SK-N-SH (cell line): ENCODE results near the gene MS4A18. TPM values are rescaled to one million over a fixed set of nuclear protein-coding genes. Genes with fewer than 3 reads are reported as not detected.

Experiments used
- CTCF ChIA-PET: fragments of 300-600, 350-600 bp; formaldehyde crosslinking; extraction: SDS; loops from one replicate; lab custom pipeline; 2021; lab: Yijun Ruan, JAX
- POLR2A ChIA-PET: fragments of 350-600 bp; sonication (Branson Sonifier 250); formaldehyde crosslinking; extraction: SDS; loops from one replicate; lab custom pipeline; 2020; ENCODE audit warnings: antibody characterized with exemption, inconsistent platforms; lab: Yijun Ruan, JAX
- DNase-seq: peaks from one replicate; pipeline ENCODE4 v3.0.0; 2012
- H2AFZ ChIP-seq: fragments of 200-600 bp; sonication (generic); 2 replicates; pipeline ENCODE4 v1.8.1; 2016; ENCODE audit warnings: antibody characterized with exemption, mild to moderate bottlenecking, low read depth
- H3F3A ChIP-seq: fragments of 200-600 bp; sonication (generic); replicated peaks from 2 replicates; pipeline ENCODE3; 2016; ENCODE audit warnings: antibody characterized with exemption, mild to moderate bottlenecking; ENCODE audit not compliant: insufficient read depth
- H3K27ac ChIP-seq, 2 experiments: fragments of 200-500 bp in 1 of 2; fragments of 200-600 bp in 1 of 2; sonication (Bioruptor generic) in 1 of 2; sonication (generic), shearing (Covaris generic) in 1 of 2; 2 replicates each; pipeline versions ENCODE4 v1.5.1 to v1.6.1; 2014 to 2016; ENCODE audit warnings: low read depth in 2 of 2, inconsistent platforms in 1 of 2, low read length in 1 of 2, mild to moderate bottlenecking in 1 of 2, mixed read lengths in 1 of 2
- H3K27me3 ChIP-seq: fragments of 200-600 bp; sonication (generic), shearing (Covaris generic); 2 replicates; pipeline ENCODE4 v1.6.1; 2016; ENCODE audit warnings: mixed run types; ENCODE audit not compliant: insufficient read depth
- H3K36me3 ChIP-seq, 2 experiments: fragments of 200-500 bp in 1 of 2; fragments of 200-600 bp in 1 of 2; sonication (Bioruptor generic) in 1 of 2; sonication (generic) in 1 of 2; replicated peaks in 1 of 2; 2 replicates each; pipeline versions ENCODE3 to v1.5.1; 2014 to 2016; ENCODE audit warnings: low read length in 1 of 2, mild to moderate bottlenecking in 1 of 2; ENCODE audit not compliant: insufficient read depth in 2 of 2, control insufficient read depth in 1 of 2
- H3K4me1 ChIP-seq, 2 experiments: fragments of 200-500 bp in 1 of 2; fragments of 200-600 bp in 1 of 2; sonication (Bioruptor generic) in 1 of 2; sonication (generic), shearing (Covaris generic) in 1 of 2; 2 replicates each; pipeline versions ENCODE4 v1.5.1 to v1.6.1; 2014 to 2016; ENCODE audit warnings: low read depth in 1 of 2, low read length in 1 of 2, mixed run types in 1 of 2; ENCODE audit not compliant: insufficient read depth in 2 of 2, control insufficient read depth in 1 of 2
- H3K4me2 ChIP-seq: fragments of 200-600 bp; sonication (generic), shearing (Covaris generic); 2 replicates; pipeline ENCODE4 v1.6.1; 2017; ENCODE audit warnings: mixed run types
- H3K4me3 ChIP-seq, 2 experiments: fragments of 200-500 bp in 1 of 2; fragments of 200-600 bp in 1 of 2; sonication (Bioruptor generic) in 1 of 2; sonication (generic), shearing (Covaris generic) in 1 of 2; 2 replicates each; pipeline versions ENCODE4 v1.5.1 to v1.8.1; 2014 to 2016; ENCODE audit warnings: low read depth in 2 of 2, inconsistent platforms in 1 of 2, low read length in 1 of 2, mild to moderate bottlenecking in 1 of 2, mixed read lengths in 1 of 2, moderate library complexity in 1 of 2
- H3K79me2 ChIP-seq: fragments of 200-600 bp; sonication (generic); 2 replicates; pipeline ENCODE4 v1.8.1; 2017; ENCODE audit warnings: mild to moderate bottlenecking; ENCODE audit not compliant: insufficient read depth
- H3K9ac ChIP-seq: fragments of 200-600 bp; sonication (generic); 2 replicates; pipeline ENCODE4 v1.6.1; 2017; ENCODE audit warnings: mixed run types
- H3K9me2 ChIP-seq: fragments of 200-600 bp; sonication (generic); 2 replicates; pipeline ENCODE4 v1.6.1; 2017; ENCODE audit warnings: mixed run types
- H3K9me3 ChIP-seq: fragments of 200-600 bp; sonication (generic); 2 replicates; pipeline ENCODE4 v1.6.1; 2017; ENCODE audit warnings: mixed run types, mild to moderate bottlenecking, moderate library complexity
- H4K20me1 ChIP-seq: fragments of 200-600 bp; sonication (generic); 2 replicates; pipeline ENCODE4 v1.6.1; 2017; ENCODE audit warnings: mild to moderate bottlenecking, mixed run types; ENCODE audit not compliant: insufficient read depth
- ELF1 ChIP-seq: IDR thresholded peaks from 2 replicates; pipeline ENCODE4 v1.4.0; 2012
- EP300 ChIP-seq, 2 experiments: IDR thresholded peaks; 2 replicates each; pipeline versions ENCODE4 v1.4.0 to v1.6.1; 2012; ENCODE audit warnings: borderline replicate concordance in 1 of 2, low read depth in 1 of 2, low read length in 1 of 2
- EZH2phosphoT487 ChIP-seq: fragments of 200-600 bp; sonication (generic); IDR thresholded peaks from 2 replicates; pipeline ENCODE4 v1.6.1; 2017; ENCODE audit warnings: low read depth, mixed run types, mild to moderate bottlenecking, antibody characterized with exemption, moderate library complexity, borderline replicate concordance
- FOXJ3 ChIP-seq: sonication (generic); formaldehyde crosslinking; IDR thresholded peaks from 2 replicates; pipeline ENCODE4 v1.5.1; 2020; ENCODE audit warnings: mild to moderate bottlenecking, missing genetic modification reagents
- GATA2 ChIP-seq: sonication (generic); formaldehyde crosslinking; IDR thresholded peaks from 2 replicates; pipeline ENCODE4 v1.5.0; 2020; ENCODE audit warnings: mild to moderate bottlenecking, missing genetic modification reagents
- MEF2A ChIP-seq: IDR thresholded peaks from 2 replicates; pipeline ENCODE4 v1.4.0; 2012; ENCODE audit warnings: low read depth, borderline replicate concordance
- NFIC ChIP-seq: IDR thresholded peaks from 2 replicates; pipeline ENCODE4 v1.4.0; 2012; ENCODE audit warnings: borderline replicate concordance
- NRF1 ChIP-seq: IDR thresholded peaks from 2 replicates; pipeline ENCODE4 v1.6.1; 2012; ENCODE audit warnings: low read depth, mild to moderate bottlenecking, low read length
- POLR2AphosphoS5 ChIP-seq: IDR thresholded peaks from 2 replicates; pipeline ENCODE4 v1.6.1; 2012; ENCODE audit warnings: low read depth, low read length
- RAD21 ChIP-seq: IDR thresholded peaks from 2 replicates; pipeline ENCODE4 v1.6.1; 2012; ENCODE audit warnings: mild to moderate bottlenecking, low read length
- RFX5 ChIP-seq: IDR thresholded peaks from 2 replicates; pipeline ENCODE4 v1.6.1; 2012; ENCODE audit warnings: mild to moderate bottlenecking, improper control_type of control experiment, low read length
- SIN3A ChIP-seq: IDR thresholded peaks from 2 replicates; pipeline ENCODE4 v1.6.1; 2012; ENCODE audit warnings: low read depth, mild to moderate bottlenecking, low read length, moderate library complexity, borderline replicate concordance
- SMC3 ChIP-seq: IDR thresholded peaks from 2 replicates; pipeline ENCODE4 v1.6.1; 2012; ENCODE audit warnings: low read depth, low read length, improper control_type of control experiment
- TAF1 ChIP-seq: IDR thresholded peaks from 2 replicates; pipeline ENCODE4 v1.6.1; 2012; ENCODE audit warnings: low read depth, mild to moderate bottlenecking, low read length, moderate library complexity, borderline replicate concordance
- TCF12 ChIP-seq: IDR thresholded peaks from 2 replicates; pipeline ENCODE4 v1.4.0; 2012
- YY1 ChIP-seq: IDR thresholded peaks from 2 replicates; pipeline ENCODE4 v1.4.0; 2012; ENCODE audit warnings: low read depth, mild to moderate bottlenecking
- WGBS: methylation state at CpG from one replicate; pipeline ENCODE4 v1.1.6; 2017; ENCODE audit warnings: low lambda C conversion rate; 5-methylcytosine and 5-hydroxymethylcytosine counted together
- polyA plus RNA-seq, 3 experiments: library from polyadenylated mRNA; depleted of rRNA; stranded (reverse); fragments of >200 nt; gene quantifications; 2 replicates each; pipeline ENCODE4 v1.2.3, GENCODE V29; 2012
- TF ChIP-seq, protein P1 (sequence below): fragments of 150-350 bp; IDR thresholded peaks from 2 replicates; pipeline ENCODE4 v1.6.1; 2016; ENCODE audit warnings: mild to moderate bottlenecking, low read depth, low read length
- TF ChIP-seq, protein P2 (sequence below): IDR thresholded peaks from 2 replicates; pipeline ENCODE4; 2012
- TF ChIP-seq, protein P3 (sequence below): IDR thresholded peaks from 2 replicates; pipeline ENCODE4 v1.4.0; 2012; ENCODE audit warnings: low read depth, borderline replicate concordance

MS4A18 gene
- polyA plus RNA-seq, 1 of the 3 experiments (the other 2 are of a cell fraction) = not detected

DNA sequence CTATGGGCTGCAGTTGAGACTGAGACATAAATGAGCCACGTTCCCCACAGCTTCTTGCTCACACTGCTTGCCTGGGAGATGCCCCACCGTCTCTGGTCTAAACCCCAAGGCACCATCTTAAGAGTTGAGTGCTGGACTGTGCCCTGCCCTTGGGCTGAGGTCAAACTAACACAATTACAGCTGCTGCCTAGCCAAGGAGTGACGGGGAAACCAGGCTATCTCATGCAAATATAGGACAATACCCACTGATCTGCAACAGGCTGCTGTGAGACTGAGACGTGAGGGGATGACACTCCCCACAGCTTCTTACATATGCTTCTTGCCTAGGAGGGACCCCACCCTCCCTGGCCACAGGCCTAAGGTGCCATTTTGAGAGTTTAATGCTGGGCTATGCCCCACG is 32.9 kb upstream of the MS4A18 start:
- CTCF ChIA-PET = no interaction called here
- WGBS = 3% methylated on average over 5 of the region's 5 CpGs

DNA sequence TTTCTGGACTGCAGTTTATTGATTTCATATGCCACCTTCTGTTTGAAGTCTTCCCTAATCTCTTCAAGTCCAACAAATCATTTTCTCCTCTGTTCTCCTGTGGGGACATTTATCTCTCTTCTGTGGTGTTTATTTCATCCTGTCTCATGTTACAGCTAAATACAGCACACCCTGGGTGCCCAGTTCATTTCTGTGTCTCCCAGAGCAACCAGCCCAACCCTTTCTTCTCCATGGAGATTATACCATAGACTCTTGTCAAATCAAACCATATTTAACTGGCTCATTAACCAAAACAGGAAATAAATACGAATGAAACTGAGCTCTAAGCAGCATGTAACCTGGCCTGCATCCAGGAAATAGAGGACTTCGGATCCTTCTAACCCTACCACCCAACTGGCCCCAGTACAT is 25.2 kb upstream of the MS4A18 start, which contains the start of gene MS4A8:
TSS of gene MS4A8 (plus strand) at position 329 of the 408 bp plus-strand sequence. CDS start 1,249 bp downstream, outside the sequence.
- no peaks in the 10 kb centered on the region; the same call in 1 of the 2 replicates for H3K27me3 ChIP-seq
- no peak for TF ChIP-seq POLR2AphosphoS5
- TF ChIP-seq TCF12 = no peak
- TF ChIP-seq TAF1 = no peak
- no peak for TF ChIP-seq ELF1
- no peak for TF ChIP-seq RFX5
- TF ChIP-seq SIN3A = no peak
- TF ChIP-seq YY1 = no peak
- no peak for TF ChIP-seq SMC3
- no peak for TF ChIP-seq RAD21
- TF ChIP-seq, protein P1, sequence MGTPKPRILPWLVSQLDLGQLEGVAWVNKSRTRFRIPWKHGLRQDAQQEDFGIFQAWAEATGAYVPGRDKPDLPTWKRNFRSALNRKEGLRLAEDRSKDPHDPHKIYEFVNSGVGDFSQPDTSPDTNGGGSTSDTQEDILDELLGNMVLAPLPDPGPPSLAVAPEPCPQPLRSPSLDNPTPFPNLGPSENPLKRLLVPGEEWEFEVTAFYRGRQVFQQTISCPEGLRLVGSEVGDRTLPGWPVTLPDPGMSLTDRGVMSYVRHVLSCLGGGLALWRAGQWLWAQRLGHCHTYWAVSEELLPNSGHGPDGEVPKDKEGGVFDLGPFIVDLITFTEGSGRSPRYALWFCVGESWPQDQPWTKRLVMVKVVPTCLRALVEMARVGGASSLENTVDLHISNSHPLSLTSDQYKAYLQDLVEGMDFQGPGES = no peak
- no peak for TF ChIP-seq GATA2
- TF ChIP-seq, protein P2, sequence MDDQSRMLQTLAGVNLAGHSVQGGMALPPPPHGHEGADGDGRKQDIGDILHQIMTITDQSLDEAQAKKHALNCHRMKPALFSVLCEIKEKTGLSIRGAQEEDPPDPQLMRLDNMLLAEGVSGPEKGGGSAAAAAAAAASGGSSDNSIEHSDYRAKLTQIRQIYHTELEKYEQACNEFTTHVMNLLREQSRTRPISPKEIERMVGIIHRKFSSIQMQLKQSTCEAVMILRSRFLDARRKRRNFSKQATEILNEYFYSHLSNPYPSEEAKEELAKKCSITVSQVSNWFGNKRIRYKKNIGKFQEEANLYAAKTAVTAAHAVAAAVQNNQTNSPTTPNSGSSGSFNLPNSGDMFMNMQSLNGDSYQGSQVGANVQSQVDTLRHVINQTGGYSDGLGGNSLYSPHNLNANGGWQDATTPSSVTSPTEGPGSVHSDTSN = no peak
- no peak for TF ChIP-seq EP300 (IDR thresholded peaks at IDR 0.05; ENCODE audit: borderline replicate concordance in 1 of 2, low read depth in 1 of 2, low read length in 1 of 2)
- TF ChIP-seq NRF1 = no peak
- no peak for TF ChIP-seq NFIC

More for the DNA sequence above, 32.9 kb upstream of the MS4A18 start:
- no peaks in the 10 kb centered on the region for H3K9me2 ChIP-seq
- no peak overlapping the region for H2AFZ ChIP-seq
- no peak overlapping the region for H3K4me3 ChIP-seq
- no peaks in the 10 kb centered on the region for H3F3A ChIP-seq
- H3K9me3 ChIP-seq = no peaks in the 10 kb centered on the region
- H3K27ac ChIP-seq = no peak overlapping the region
- DNase-seq = no peak
- no peaks in the 10 kb centered on the region for H4K20me1 ChIP-seq
- H3K4me1 ChIP-seq = no peaks in the 10 kb centered on the region
- no peak overlapping the region for H3K4me2 ChIP-seq
- peaks cover 5% of the 10 kb centered on the region; the same call in 1 of the 2 replicates for H3K27me3 ChIP-seq
- H3K36me3 ChIP-seq = no peaks in the 10 kb centered on the region
- H3K79me2 ChIP-seq = no peaks in the 10 kb centered on the region
- TF ChIP-seq EZH2phosphoT487 = no peak
- TF ChIP-seq POLR2AphosphoS5 = no peak
- no peak for TF ChIP-seq MEF2A
- TF ChIP-seq SMC3 = no peak
- TF ChIP-seq, protein P3, sequence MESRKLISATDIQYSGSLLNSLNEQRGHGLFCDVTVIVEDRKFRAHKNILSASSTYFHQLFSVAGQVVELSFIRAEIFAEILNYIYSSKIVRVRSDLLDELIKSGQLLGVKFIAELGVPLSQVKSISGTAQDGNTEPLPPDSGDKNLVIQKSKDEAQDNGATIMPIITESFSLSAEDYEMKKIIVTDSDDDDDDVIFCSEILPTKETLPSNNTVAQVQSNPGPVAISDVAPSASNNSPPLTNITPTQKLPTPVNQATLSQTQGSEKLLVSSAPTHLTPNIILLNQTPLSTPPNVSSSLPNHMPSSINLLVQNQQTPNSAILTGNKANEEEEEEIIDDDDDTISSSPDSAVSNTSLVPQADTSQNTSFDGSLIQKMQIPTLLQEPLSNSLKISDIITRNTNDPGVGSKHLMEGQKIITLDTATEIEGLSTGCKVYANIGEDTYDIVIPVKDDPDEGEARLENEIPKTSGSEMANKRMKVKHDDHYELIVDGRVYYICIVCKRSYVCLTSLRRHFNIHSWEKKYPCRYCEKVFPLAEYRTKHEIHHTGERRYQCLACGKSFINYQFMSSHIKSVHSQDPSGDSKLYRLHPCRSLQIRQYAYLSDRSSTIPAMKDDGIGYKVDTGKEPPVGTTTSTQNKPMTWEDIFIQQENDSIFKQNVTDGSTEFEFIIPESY = no peak
- TF ChIP-seq, protein P2 = no peak
- TF ChIP-seq FOXJ3 (CRISPR knock-in tag) = no peak
- TF ChIP-seq GATA2 = no peak
- POLR2A ChIA-PET = no interaction called here
- H3K9ac ChIP-seq = no peak overlapping the region

More for the DNA sequence above, 25.2 kb upstream of the MS4A18 start, which contains the start of gene MS4A8:
- no peak for DNase-seq
- no peaks in the 10 kb centered on the region for H3K9me2 ChIP-seq
- no peaks in the 10 kb centered on the region for H4K20me1 ChIP-seq
- H3K9ac ChIP-seq = no peak within 1 kb of the TSS
- no peak within 1 kb of the TSS for H3K4me3 ChIP-seq
- H3K9me3 ChIP-seq = no peaks in the 10 kb centered on the region
- H3K27ac ChIP-seq = no peak within 1 kb of the TSS
- H3K4me2 ChIP-seq = no peak within 1 kb of the TSS
- H3K79me2 ChIP-seq = no peaks in the 10 kb centered on the region
- no peaks in the 10 kb centered on the region for H3K36me3 ChIP-seq
- POLR2A ChIA-PET = no interaction called here
- CTCF ChIA-PET = no interaction called here
- H3F3A ChIP-seq = no peaks in the 10 kb centered on the region
- H2AFZ ChIP-seq = no peak within 1 kb of the TSS
- no peaks in the 10 kb centered on the region; a peak in 1 of 4 replicates for H3K4me1 ChIP-seq
- 5% methylated on average over 2 of the region's 2 CpGs for WGBS
